HEK293 (cell line): ENCODE results near the gene PACRG.

Experiments
- AEBP2 ChIP-seq: fragments of 450-650 bp; formaldehyde crosslinking; IDR thresholded peaks from 2 replicates; pipeline ENCODE4 v1.5.1; 2016; ENCODE audit warnings: missing biosample characterization, missing genetic modification characterization, borderline replicate concordance
- ZBTB7A ChIP-seq: fragments of 450-650 bp; formaldehyde crosslinking; IDR thresholded peaks from 2 replicates; pipeline ENCODE4 v1.5.1; 2016; ENCODE audit warnings: low read depth, missing biosample characterization, missing genetic modification characterization
- ZFP41 ChIP-seq: fragments of 450-650 bp; formaldehyde crosslinking; IDR thresholded peaks from 2 replicates; pipeline ENCODE4 v1.5.1; 2016; ENCODE audit warnings: missing biosample characterization, missing genetic modification characterization, borderline replicate concordance
- ZNF274 ChIP-seq, 2 experiments: fragments of 200-500 bp in 1 of 2; fragments of 450-650 bp in 1 of 2; sonication (Bioruptor generic) in 1 of 2; formaldehyde crosslinking in 1 of 2; IDR thresholded peaks; 2 replicates each; pipeline versions ENCODE4 v1.5.1 to v1.6.1; 2014 to 2016; ENCODE audit warnings: borderline replicate concordance in 1 of 2, inconsistent platforms in 1 of 2, low read length in 1 of 2, missing biosample characterization in 1 of 2, missing genetic modification characterization in 1 of 2
- ZSCAN30 ChIP-seq: fragments of 450-650 bp; IDR thresholded peaks from 2 replicates; pipeline ENCODE4 v1.5.1; 2018; ENCODE audit warnings: missing biosample characterization, mild to moderate bottlenecking, missing genetic modification characterization, moderate library complexity

DNA sequence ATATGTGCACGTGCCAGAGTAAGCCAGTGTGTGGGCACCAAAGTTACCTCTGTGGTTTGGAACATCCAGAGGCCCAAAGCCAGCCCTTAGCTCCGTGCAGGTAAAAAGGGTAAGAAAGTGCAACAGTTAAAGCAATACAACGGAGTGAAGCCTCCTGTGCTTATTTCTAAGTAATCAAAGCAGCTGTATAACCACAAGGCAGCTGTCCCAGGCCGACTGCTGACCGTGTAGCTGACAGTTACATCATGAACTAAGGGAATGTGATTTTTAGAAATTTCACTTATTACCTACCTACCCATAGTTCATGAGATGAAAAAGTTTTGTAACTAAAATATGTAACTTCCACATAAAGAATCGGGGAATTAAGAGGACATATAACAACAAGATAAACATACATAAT, 565.5 kb downstream of the PACRG start:
- no peak for TF ChIP-seq ZNF274 (IDR thresholded peaks at IDR 0.05; ENCODE audit: low read length)
- no peak for TF ChIP-seq ZNF274 (tag by site-specific recombination; IDR thresholded peaks at IDR 0.05; ENCODE audit: borderline replicate concordance)
- no peak for TF ChIP-seq ZFP41 (tag by site-specific recombination)
- no peak for TF ChIP-seq AEBP2 (tag by site-specific recombination)
- no peak for TF ChIP-seq ZSCAN30 (tag by site-specific recombination)
- no peak for TF ChIP-seq ZBTB7A (tag by site-specific recombination)
